ACC112 (cell line): ENCODE results near the gene IL18BP.
A peak's percentile ranks its signal among the peaks of the same experiment; 100 is the strongest.

Experiments
- H2AFZ ChIP-seq: fragments of 200-600 bp; sonication (generic); one replicate; pipeline ENCODE4 v1.6.0; 2017; ENCODE audit warnings: antibody characterized with exemption, low read length; ENCODE audit not compliant: unreplicated experiment
- H3K27ac ChIP-seq: fragments of 200-600 bp; sonication (generic); 2 replicates; pipeline ENCODE4 v1.5.1; 2014; ENCODE audit warnings: low read depth, mild to moderate bottlenecking, antibody characterized with exemption, low read length, moderate library complexity
- H3K27me3 ChIP-seq: fragments of 200-600 bp; sonication (generic); 2 replicates; pipeline ENCODE4 v1.6.1; 2014; ENCODE audit warnings: mild to moderate bottlenecking, antibody characterized with exemption, low read length, moderate library complexity, mixed read lengths; ENCODE audit not compliant: insufficient read depth
- H3K36me3 ChIP-seq: fragments of 200-600 bp; sonication (generic); 2 replicates; pipeline ENCODE4 v1.6.1; 2016; ENCODE audit warnings: mild to moderate bottlenecking, antibody characterized with exemption, low read length, moderate library complexity, mixed read lengths; ENCODE audit not compliant: insufficient read depth
- H3K4me1 ChIP-seq: fragments of 200-600 bp; sonication (generic); one replicate; pipeline ENCODE4 v1.6.1; 2016; ENCODE audit warnings: low read length, mixed read lengths; ENCODE audit not compliant: insufficient read depth, unreplicated experiment, control insufficient read depth
- H3K4me3 ChIP-seq: fragments of 200-600 bp; sonication (generic); 2 replicates; pipeline ENCODE4 v1.5.1; 2014; ENCODE audit warnings: mild to moderate bottlenecking, low read depth, low read length
- H3K79me2 ChIP-seq: fragments of 200-600 bp; sonication (generic); one replicate; pipeline ENCODE4 v1.6.0; 2016; ENCODE audit warnings: low read length; ENCODE audit not compliant: control insufficient read depth, unreplicated experiment, insufficient read depth

IL18BP gene

GRCh38 chr11:71998649-71999310 is at the start of gene IL18BP:
Gene IL18BP, plus strand, starts transcription at chr11:71998909. Its CDS starts 1,076 bp downstream, at chr11:71999985.
- H3K4me1 ChIP-seq: peaks cover 9% of the 10 kb centered on the region
- no peaks in the 10 kb centered on the region for H3K36me3 ChIP-seq
- peak within 1 kb of the TSS; percentile 36 for H3K27ac ChIP-seq
- no peaks in the 10 kb centered on the region for H3K27me3 ChIP-seq
- H3K4me3 ChIP-seq: peak within 1 kb of the TSS; percentile 58; the same call in 1 of the 2 replicates
- H3K79me2 ChIP-seq: no peaks in the 10 kb centered on the region
- no peak within 1 kb of the TSS for H2AFZ ChIP-seq

GRCh38 chr11:71949034-71949433 is 49.7 kb upstream of the IL18BP start:
- Histone ChIP-seq H3K4me1 (peaks cover 28% of the 10 kb centered on the region), H3K27me3 (no peaks in the 10 kb centered on the region), H3K79me2 (peaks cover 48% of the 10 kb centered on the region)

GRCh38 chr11:71951741-71952310 is 46.9 kb upstream of the IL18BP start:
- no peak overlapping the region for H3K4me3 ChIP-seq
- no peaks in the 10 kb centered on the region for H3K27me3 ChIP-seq
- H3K27ac ChIP-seq: no peak overlapping the region
- H3K4me1 ChIP-seq: peaks cover 9% of the 10 kb centered on the region
- no peaks in the 10 kb centered on the region for H3K36me3 ChIP-seq
- peaks cover 55% of the 10 kb centered on the region for H3K79me2 ChIP-seq
- no peak overlapping the region for H2AFZ ChIP-seq

More at GRCh38 chr11:71949034-71949433, 49.7 kb upstream of the IL18BP start:
- Histone ChIP-seq H3K4me3 (no peak overlapping the region), H2AFZ (no peak overlapping the region), H3K27ac (no peak overlapping the region), H3K36me3 (no peaks in the 10 kb centered on the region)

- peaks cover 48% of the 10 kb centered on the region for H3K79me2 ChIP-seq
Observed at GRCh38 chr11:71955898-71956456, 42.7 kb upstream of the IL18BP start.

GRCh38 chr11:71962428-71963038 is 36.2 kb upstream of the IL18BP start:
- peak overlapping the region; percentile 90 for H3K27ac ChIP-seq
- no peak overlapping the region for H3K4me3 ChIP-seq
- no peak overlapping the region for H2AFZ ChIP-seq
- no peaks in the 10 kb centered on the region for H3K27me3 ChIP-seq
- peaks cover 18% of the 10 kb centered on the region for H3K4me1 ChIP-seq
- H3K36me3 ChIP-seq: peaks cover 29% of the 10 kb centered on the region
- peaks cover 11% of the 10 kb centered on the region for H3K79me2 ChIP-seq

More at GRCh38 chr11:71955898-71956456, 42.7 kb upstream of the IL18BP start:
- H3K27me3 ChIP-seq: no peaks in the 10 kb centered on the region
- H2AFZ ChIP-seq: no peak overlapping the region
- H3K4me1 ChIP-seq: no peaks in the 10 kb centered on the region
- H3K4me3 ChIP-seq: no peak overlapping the region
- H3K27ac ChIP-seq: no peak overlapping the region
- H3K36me3 ChIP-seq: peaks cover 6% of the 10 kb centered on the region

GRCh38 chr11:71963468-71963867 is 35.2 kb upstream of the IL18BP start:
- Histone ChIP-seq H3K27ac (peak overlapping the region; percentile 90), H3K36me3 (peaks cover 34% of the 10 kb centered on the region), H3K27me3 (no peaks in the 10 kb centered on the region), H3K4me3 (no peak overlapping the region), H3K4me1 (peaks cover 18% of the 10 kb centered on the region), H3K79me2 (peaks cover 12% of the 10 kb centered on the region), H2AFZ (no peak overlapping the region)

GRCh38 chr11:71964641-71965040 is 34.1 kb upstream of the IL18BP start:
- Histone ChIP-seq H3K4me1 (peaks cover 18% of the 10 kb centered on the region), H3K79me2 (peaks cover 5% of the 10 kb centered on the region), H2AFZ (no peak overlapping the region), H3K27me3 (no peaks in the 10 kb centered on the region), H3K4me3 (no peak overlapping the region), H3K27ac (no peak overlapping the region), H3K36me3 (peaks cover 38% of the 10 kb centered on the region)

GRCh38 chr11:71971680-71972079 is 27.0 kb upstream of the IL18BP start:
- Histone ChIP-seq H3K4me1 (no peaks in the 10 kb centered on the region), H3K79me2 (peaks cover 5% of the 10 kb centered on the region), H3K27me3 (no peaks in the 10 kb centered on the region), H3K27ac (no peak overlapping the region), H2AFZ (no peak overlapping the region), H3K36me3 (peaks cover 18% of the 10 kb centered on the region), H3K4me3 (no peak overlapping the region)

GRCh38 chr11:71976551-71976950 is 22.2 kb upstream of the IL18BP start:
- H3K79me2 ChIP-seq: peaks cover 5% of the 10 kb centered on the region
- no peaks in the 10 kb centered on the region for H3K4me1 ChIP-seq
- no peak overlapping the region for H3K4me3 ChIP-seq
- no peak overlapping the region for H3K27ac ChIP-seq
- no peak overlapping the region for H2AFZ ChIP-seq
- no peaks in the 10 kb centered on the region for H3K27me3 ChIP-seq
- peaks cover 7% of the 10 kb centered on the region; the same call in 1 of the 2 replicates for H3K36me3 ChIP-seq

GRCh38 chr11:71977090-71977489 is 21.6 kb upstream of the IL18BP start:
- Histone ChIP-seq H3K36me3 (peaks cover 7% of the 10 kb centered on the region; the same call in 1 of the 2 replicates), H3K4me3 (no peak overlapping the region), H2AFZ (no peak overlapping the region), H3K79me2 (peaks cover 5% of the 10 kb centered on the region), H3K27me3 (no peaks in the 10 kb centered on the region), H3K4me1 (no peaks in the 10 kb centered on the region), H3K27ac (no peak overlapping the region)
